Mesothelial cell of epicardium (in vitro differentiated cells): ENCODE data around the gene ADAMTS16. TPM values are rescaled to one million over a fixed set of nuclear protein-coding genes. Genes with fewer than 3 reads are reported as not detected.

Experiments
- DNase-seq, 2 experiments: peaks; one replicate each; pipeline ENCODE4 v3.0.0; 2021; ENCODE audit warnings: low spot score in 2 of 2; ENCODE audit not compliant: unreplicated experiment in 2 of 2
- H3K27ac Mint-ChIP-seq: 2 replicates; pipeline ENCODE4 v1.8.0; 2021; ENCODE audit warnings: mixed read lengths
- H3K27me3 Mint-ChIP-seq: 2 replicates; pipeline ENCODE4 v1.8.0; 2021; ENCODE audit warnings: low read depth, mixed read lengths
- H3K36me3 Mint-ChIP-seq: 2 replicates; pipeline ENCODE4 v1.8.0; 2021; ENCODE audit warnings: mixed read lengths
- H3K4me1 Mint-ChIP-seq: 2 replicates; pipeline ENCODE4 v1.8.0; 2021; ENCODE audit warnings: mixed read lengths
- H3K4me3 Mint-ChIP-seq: 2 replicates; pipeline ENCODE4 v1.8.0; 2021; ENCODE audit warnings: mild to moderate bottlenecking, moderate library complexity, mixed read lengths
- H3K9me3 Mint-ChIP-seq: 2 replicates; pipeline ENCODE4 v1.8.0; 2021; ENCODE audit warnings: mixed read lengths
- total RNA-seq: library from RNA; stranded (reverse); gene quantifications from 3 replicates; pipeline ENCODE4 v1.2.1, GENCODE V29; 2021
- TF ChIP-seq, protein P1 (sequence below): fragments of 200-600 bp; sonication (generic); IDR thresholded peaks from one replicate; pipeline ENCODE4 v1.5.0; 2021; ENCODE audit warnings: antibody characterized with exemption; ENCODE audit not compliant: unreplicated experiment

The ADAMTS16 gene
- total RNA-seq, 1 donor from 2014 or later: 24.3 TPM

DNA sequence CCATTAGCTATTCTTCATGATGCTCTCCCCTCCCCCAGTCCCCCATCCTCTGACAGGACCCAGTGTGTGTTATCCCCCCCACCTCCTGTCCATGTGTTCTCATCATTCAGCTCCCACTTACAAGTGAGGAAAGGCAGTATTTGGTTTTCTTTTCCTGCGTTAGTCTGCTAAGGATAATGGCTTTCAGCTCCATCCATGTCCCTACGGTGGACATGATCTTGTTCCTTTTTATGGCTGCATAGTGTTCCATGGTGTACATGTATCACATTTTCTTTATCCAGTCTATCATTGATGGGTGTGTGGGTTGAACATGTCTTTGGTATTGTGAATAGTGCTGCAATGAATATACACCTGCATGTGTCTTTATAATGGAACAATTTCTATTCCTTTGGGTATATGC lies 181.0 kb downstream of the ADAMTS16 start:
- TF ChIP-seq, protein P1, sequence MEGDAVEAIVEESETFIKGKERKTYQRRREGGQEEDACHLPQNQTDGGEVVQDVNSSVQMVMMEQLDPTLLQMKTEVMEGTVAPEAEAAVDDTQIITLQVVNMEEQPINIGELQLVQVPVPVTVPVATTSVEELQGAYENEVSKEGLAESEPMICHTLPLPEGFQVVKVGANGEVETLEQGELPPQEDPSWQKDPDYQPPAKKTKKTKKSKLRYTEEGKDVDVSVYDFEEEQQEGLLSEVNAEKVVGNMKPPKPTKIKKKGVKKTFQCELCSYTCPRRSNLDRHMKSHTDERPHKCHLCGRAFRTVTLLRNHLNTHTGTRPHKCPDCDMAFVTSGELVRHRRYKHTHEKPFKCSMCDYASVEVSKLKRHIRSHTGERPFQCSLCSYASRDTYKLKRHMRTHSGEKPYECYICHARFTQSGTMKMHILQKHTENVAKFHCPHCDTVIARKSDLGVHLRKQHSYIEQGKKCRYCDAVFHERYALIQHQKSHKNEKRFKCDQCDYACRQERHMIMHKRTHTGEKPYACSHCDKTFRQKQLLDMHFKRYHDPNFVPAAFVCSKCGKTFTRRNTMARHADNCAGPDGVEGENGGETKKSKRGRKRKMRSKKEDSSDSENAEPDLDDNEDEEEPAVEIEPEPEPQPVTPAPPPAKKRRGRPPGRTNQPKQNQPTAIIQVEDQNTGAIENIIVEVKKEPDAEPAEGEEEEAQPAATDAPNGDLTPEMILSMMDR: no peak
- DNase-seq: no peak
- peaks cover 19% of the 10 kb centered on the region for H3K9me3 Mint-ChIP-seq
- H3K36me3 Mint-ChIP-seq: peaks cover 15% of the 10 kb centered on the region
- H3K4me3 Mint-ChIP-seq: no peak overlapping the region
- H3K27ac Mint-ChIP-seq: no peak overlapping the region
- H3K27me3 Mint-ChIP-seq: no peaks in the 10 kb centered on the region
- peaks cover 37% of the 10 kb centered on the region for H3K4me1 Mint-ChIP-seq

DNA sequence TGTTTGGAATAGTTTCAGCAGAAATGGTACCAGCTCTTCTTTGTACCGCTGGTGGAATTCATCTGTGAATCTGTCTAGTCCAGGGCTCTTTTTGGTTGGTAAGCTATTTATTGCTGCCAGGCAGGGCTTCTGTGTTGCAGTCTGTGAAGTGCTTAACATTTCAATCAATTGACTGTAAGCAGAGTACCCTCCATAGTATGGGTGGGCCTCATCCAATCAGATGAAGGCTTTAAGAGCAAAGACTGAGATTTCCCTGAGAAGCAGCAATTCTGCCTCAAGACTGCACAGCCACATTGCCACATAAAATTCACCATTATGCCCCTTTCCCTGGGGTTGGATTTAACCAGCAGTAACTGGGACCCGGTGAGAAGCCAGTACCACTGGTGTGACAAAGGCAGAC lies 183.4 kb downstream of the ADAMTS16 start:
- Mint-ChIP-seq H3K4me1 (peaks cover 42% of the 10 kb centered on the region), H3K27me3 (no peaks in the 10 kb centered on the region), H3K4me3 (no peak overlapping the region), H3K27ac (no peak overlapping the region), H3K9me3 (peaks cover 19% of the 10 kb centered on the region), H3K36me3 (peaks cover 15% of the 10 kb centered on the region)
- TF ChIP-seq, protein P1: no peak
- no peak for DNase-seq

DNA sequence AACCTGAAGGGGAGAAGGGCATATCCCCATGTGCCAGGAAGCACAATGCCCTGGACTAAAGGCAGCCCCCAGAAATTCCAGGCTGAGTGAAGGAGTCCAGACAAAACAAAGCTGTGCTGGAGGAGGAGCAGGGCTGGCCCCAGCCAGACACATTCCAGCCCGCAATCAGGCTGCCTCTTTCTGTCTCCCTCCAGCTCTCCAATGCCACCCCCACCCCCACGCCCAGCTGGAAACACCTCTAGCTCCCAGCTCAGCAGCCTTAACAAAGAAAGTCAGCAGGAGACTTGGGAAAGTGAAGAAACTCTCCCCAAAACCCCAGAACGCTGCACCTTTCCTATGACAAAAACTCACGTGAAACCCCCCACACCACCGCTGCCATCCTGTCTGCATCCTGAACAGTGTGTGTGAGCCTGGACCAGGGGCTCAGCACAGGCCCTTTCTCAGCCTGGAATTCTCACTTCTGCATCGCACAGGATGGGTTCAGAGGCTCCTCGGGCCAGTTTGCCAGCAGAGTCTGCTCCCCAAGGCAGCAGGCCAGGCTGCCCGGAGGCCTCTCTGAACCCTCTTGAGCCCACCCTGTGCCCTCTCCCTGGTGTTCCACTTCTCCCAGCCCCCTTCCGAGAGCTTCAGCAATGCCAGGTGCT lies 186.1 kb downstream of the ADAMTS16 start:
- H3K27me3 Mint-ChIP-seq: no peaks in the 10 kb centered on the region
- peaks cover 17% of the 10 kb centered on the region for H3K9me3 Mint-ChIP-seq
- peak in 1 of 2 experiments; percentile 51 for DNase-seq
- H3K27ac Mint-ChIP-seq: peak overlapping the region; percentile 91
- TF ChIP-seq, protein P1: no peak
- peaks cover 53% of the 10 kb centered on the region for H3K4me1 Mint-ChIP-seq
- peaks cover 9% of the 10 kb centered on the region for H3K36me3 Mint-ChIP-seq
- H3K4me3 Mint-ChIP-seq: no peak overlapping the region

DNA sequence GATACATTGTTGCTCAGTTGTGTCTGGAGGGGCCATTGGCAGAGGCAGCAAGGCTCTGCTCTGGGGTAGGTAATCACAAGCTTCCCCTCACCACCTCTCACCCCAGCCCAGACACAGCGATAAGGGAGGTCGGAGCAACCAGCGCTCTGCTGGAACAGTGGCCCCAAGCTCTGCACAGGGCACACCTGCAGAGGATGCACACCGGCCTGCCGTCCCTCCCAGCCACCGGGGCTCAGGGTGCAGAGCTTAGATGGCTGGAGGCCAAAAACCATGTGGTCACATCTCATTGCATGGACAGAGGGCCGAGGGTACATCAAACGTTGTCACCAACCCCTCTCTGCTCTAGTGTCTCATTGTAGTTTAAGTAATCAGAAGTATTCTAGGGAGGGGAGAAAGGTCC lies 187.0 kb downstream of the ADAMTS16 start:
- peaks cover 61% of the 10 kb centered on the region for H3K4me1 Mint-ChIP-seq

DNA sequence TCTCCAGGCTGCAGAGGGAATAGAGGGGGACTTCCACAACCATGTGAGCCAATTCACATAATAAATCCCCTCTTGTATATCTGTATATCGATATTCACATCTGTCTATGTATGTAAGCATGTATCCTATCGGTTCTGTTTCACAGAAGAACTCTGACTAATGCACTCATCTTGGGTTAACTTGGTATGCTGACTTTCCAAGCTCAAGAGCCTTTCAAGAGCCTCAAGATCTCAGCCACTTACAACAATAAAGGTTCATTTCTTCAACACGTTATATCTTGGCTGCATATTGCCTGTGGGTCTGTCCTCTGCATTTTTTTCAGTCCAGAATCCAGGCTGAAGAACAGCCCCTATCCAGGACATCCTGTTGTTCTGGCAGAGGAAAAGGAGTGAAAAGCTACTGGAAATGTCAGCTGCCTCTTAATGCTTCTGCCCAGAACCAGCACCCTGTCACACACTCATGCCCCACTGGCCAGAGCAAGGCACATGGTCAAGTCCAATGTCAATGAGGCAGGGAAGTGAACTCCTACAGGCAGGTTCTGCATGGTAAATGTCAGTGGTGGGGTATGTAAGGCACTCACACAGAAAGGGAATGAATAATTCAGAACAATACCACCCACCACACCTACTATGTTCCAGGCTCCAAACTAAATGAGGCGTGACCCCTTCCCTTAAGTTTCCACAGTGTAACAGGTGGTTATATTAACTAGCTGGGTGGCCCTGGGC lies 190.8 kb downstream of the ADAMTS16 start:
- Mint-ChIP-seq H3K4me3 (no peak overlapping the region), H3K4me1 (peaks cover 81% of the 10 kb centered on the region), H3K36me3 (no peaks in the 10 kb centered on the region), H3K27me3 (no peaks in the 10 kb centered on the region), H3K27ac (peak overlapping the region; percentile 72), H3K9me3 (no peaks in the 10 kb centered on the region)
- TF ChIP-seq, protein P1: no peak
- no peak for DNase-seq

More for the DNA sequence above, 187.0 kb downstream of the ADAMTS16 start:
- H3K36me3 Mint-ChIP-seq: peaks cover 2% of the 10 kb centered on the region
- peak overlapping the region; percentile 91 for H3K27ac Mint-ChIP-seq
- H3K27me3 Mint-ChIP-seq: no peaks in the 10 kb centered on the region
- peaks cover 8% of the 10 kb centered on the region for H3K9me3 Mint-ChIP-seq
- H3K4me3 Mint-ChIP-seq: no peak overlapping the region
- TF ChIP-seq, protein P1: no peak
- no peak for DNase-seq
